GM18499 (cell line): ENCODE data around the gene SYVN1.

Experiments
- ATAC-seq: cut with Tn5 transposase; IDR thresholded peaks from one replicate; pipeline ENCODE4 v1.9.1; 2021; ENCODE audit warnings: moderate number of reproducible peaks; ENCODE audit not compliant: insufficient read depth, unreplicated experiment

SYVN1 gene

DNA sequence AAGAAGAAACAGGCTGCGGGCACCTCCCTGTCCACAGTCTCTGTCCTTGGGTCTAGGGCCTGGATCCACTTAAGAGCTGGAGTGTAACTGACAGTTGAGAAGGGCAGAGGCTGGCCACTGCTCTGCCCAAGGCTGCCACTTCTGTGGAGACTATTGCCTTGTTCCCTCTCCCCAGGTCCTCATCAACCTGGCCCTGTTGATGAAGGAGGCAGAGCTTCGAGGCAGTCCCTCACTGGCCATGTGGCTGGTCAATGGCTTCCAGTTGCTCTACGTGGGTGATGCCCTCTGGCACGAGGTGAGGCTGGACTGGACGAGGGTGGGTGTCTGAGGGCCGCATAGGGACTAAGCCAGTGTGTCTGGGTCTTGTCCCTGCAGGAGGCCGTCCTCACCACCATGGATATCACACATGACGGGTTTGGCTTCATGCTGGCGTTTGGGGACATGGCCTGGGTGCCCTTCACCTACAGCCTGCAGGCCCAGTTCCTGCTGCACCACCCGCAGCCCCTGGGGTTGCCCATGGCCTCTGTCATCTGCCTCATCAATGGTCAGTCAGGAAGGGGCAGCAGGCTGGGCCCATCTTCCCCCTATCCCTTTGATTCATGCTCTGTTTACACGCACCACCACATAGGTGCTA, 19.7 kb downstream of the SYVN1 start:
- ATAC-seq = no peak

DNA sequence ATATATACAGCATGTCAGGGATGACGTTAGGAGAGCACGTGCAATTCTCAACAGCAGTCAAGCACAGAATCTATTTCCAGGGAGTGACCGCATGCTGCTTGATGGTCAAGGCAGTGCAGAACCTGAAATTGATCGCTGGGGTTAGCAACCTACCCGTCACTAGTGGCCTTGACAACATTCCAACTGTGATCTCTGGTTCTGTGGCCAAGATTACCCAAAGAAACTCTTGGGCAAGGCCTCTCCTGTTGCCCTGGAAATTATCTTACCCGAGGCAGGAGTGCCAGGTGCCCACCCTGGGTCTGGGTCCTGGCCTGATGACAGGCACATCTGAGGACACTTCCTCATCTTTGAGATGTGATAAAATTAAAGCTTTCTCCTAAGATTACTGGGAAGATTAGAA, 20.5 kb downstream of the SYVN1 start:
- ATAC-seq = no peak

DNA sequence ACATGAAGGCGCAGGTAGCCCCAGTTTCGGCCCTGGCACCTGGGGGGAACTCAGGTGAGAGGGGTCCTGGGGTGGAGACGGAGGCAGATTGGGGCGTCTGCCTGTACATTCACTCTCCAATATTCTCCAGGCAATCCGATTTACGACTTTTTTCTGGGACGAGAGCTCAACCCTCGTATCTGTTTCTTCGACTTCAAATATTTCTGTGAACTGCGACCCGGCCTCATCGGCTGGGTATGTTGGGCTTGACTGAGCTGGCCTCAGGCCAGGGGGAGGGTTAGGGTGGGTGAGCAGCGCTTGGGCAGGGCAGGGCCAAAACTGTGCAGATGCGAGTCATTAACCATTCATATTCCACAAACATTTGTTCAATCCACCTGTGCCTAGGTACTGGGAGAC, 21.0 kb downstream of the SYVN1 start:
- ATAC-seq = no peak

DNA sequence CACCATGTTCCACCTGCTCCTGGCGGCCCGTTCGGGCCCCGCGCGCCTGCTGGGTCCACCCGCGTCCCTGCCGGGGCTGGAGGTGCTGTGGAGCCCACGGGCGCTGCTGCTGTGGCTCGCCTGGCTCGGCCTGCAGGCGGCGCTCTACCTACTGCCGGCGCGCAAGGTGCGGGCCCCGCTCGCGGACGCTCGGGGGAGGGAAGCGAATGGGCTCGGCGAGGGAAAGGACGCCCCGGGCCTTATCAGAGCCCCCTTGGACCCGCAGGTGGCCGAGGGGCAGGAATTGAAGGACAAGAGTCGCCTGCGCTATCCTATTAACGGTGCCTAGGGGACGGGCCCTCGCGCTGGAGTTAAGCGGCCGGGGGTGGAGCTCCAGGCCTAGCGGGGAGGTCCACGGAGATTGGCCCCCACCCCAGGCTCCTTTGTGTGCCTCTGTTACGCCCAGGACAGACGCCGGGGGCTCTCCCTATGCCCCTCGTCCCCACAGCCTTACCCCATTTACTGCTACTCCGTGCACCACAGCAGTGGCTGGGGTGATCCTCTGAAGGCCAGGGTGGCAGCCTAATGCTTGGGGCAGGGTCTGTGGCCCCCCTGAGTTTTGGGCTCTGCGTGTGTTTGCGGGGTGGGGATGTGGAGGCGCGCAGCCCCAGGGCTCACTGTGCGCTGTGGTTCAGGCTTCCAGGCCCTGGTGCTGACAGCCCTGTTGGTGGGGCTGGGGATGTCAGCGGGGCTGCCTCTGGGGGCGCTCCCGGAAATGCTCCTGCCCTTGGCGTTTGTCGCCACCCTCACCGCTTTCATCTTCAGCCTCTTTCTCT, 21.6 kb downstream of the SYVN1 start:
- ATAC-seq = no peak

DNA sequence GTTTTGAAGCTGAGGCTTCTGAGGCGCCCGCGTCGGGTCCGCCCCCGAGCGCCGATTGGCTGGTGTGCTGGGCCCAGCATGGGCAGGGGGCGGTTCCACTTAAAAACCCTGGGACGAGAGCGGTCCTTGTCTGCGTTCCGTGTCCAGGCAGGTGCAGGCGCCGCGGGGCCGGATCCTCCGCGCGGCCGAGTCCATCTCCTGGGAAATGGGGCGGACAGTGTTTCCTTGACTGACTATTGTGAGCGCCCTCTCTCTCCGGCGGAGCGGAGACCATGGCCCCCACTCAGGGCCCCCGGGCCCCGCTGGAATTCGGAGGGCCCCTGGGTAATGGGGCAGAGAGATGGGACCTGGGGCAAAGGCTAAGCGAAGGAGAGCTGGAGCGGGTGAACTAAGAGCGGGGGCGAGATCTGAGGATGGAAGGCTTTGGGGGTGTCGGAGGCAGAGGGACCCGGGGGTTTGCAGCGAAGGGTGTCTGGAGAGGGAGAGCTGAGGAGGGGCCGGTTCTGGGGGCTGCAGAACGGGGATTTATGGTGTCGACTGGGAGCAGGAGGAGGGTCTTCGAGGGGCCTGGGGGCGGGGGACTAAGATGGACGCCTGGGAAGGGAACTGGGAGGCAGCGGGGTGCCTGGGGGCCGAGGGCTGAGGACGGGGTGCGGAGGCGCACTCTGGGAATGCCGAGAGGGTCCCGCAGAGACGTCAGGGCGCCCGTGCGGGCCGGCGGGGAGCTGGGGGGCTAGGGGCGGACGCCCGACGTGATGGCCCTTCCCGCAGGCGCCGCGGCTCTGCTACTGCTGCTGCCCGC, 22.4 kb downstream of the SYVN1 start, which contains the start of gene TM7SF2:
TM7SF2 (plus strand) TSS at position 129 of the 802 bp plus-strand sequence; CDS start at position 273, 144 bp downstream.
- no peak for ATAC-seq

DNA sequence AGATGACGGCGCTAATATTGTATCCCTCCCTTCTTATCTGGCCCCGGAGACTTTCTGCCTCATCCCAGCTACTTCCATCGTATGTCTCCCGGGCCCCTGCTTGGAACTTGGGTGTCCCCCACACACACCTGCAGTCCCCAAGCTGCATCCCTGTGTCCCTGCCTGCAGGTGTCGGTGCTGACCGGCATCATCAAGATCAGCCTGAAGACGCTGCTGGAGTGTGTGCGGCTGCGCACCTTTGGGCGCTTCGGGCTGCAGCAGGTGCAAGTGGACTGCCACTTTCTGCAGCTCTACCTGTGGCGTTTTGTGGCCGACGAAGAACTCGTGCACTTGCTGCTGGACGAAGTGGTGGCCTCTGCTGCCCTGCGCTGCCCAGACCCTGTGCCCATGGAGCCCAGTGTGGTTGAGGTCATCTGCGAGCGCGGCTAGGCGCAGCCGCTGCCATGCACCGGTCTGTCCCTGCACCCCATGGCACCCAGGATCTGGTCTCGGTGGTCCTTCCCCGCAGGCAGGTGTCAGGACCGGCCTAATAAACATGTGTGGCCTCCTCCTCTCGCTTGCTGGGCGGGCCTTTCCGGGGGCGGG, 23.1 kb downstream of the SYVN1 start:
- ATAC-seq = no peak

DNA sequence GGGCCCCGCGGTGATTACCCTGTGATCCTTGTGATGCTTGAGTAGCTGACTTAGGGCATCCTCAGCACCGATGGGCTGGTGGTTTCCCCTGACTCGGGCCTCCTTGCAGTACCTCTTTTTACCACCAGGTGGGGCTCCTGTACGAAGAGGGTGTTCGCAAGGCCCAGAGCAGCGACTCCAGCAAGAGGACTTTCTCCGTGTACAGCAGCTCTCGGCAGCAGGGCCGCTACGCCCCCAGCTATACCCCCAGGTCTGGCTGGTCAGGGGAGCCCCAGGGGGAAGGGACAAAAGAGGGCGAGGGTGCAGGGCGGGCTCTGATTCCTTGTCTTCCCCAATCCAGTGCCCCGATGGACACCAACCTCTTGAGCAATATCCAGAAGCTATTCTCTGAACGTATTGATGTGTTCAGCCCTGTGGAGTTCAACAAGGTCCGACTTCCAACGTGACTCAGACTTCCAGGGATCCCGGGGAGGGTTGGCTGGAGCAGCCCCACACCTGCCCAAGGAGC, 23.9 kb downstream of the SYVN1 start:
- no peak for ATAC-seq

DNA sequence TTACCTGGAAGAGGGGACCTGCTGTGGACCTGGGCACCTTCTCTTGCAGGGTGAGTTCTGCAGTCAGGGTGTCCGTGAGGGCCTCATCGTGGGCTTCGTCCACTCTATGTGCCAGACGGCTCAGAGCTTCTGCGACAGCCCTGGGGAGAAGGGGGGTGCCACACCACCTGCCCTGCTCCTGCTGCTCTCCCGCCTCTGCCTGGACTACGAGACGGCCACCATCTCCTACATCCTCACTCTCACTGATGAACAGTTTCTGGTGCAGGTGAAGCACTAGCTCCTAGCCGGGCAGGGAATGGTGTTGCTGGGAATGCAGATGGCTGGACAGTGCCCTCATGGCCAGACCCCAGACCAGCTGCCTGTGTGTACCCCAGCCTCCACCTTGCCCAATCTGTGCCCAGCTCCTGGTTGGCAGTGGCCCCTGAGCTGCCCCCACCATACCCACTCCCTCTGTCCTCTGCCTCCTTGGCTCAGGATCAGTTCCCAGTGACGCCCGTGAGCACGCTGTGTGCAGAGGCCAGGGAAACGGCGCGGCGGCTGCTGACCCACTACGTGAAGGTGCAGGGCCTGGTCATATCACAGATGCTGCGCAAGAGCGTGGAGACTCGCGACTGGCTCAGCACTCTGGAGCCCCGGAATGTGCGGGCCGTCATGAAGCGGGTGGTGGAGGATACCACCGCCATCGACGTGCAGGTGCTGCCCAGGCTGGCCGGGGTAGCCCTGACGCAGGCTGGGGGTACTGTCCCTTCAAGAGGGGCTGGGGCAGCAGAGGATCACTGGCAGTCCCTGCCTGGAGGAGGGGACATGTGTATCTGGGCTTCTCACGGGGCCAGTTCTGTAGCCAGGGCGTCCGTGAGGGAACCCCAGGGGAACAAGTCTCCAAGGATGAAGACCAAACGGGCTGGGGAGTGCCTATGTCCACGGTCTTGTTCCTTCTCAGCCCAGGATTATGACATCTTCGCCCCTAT, 24.8 kb downstream of the SYVN1 start:
- ATAC-seq = no peak

DNA sequence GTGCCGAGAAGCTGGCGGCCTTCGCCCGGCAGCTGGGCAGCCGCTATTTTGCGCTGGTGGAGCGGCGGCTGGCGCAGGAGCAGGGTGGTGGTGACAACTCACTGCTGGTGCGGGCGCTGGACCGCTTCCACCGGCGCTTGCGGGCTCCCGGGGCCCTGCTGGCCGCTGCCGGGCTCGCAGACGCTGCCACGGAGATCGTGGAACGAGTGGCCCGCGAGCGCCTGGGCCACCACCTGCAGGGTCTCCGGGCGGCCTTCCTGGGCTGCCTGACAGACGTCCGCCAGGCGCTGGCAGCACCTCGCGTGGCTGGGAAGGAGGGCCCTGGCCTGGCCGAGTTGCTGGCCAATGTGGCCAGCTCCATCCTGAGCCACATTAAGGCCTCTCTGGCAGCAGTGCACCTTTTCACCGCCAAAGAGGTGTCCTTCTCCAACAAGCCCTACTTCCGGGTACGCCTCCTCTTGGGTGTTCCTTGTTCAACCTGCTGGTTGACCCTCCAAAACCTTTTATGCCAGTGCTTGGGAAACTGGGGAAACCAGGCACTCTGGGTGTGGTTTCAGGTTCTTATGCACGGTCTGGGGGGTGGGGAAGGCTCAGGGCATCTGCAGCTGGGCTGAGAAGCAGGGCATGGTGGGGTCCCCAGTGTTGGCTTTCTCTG, 25.7 kb downstream of the SYVN1 start:
- ATAC-seq = no peak

DNA sequence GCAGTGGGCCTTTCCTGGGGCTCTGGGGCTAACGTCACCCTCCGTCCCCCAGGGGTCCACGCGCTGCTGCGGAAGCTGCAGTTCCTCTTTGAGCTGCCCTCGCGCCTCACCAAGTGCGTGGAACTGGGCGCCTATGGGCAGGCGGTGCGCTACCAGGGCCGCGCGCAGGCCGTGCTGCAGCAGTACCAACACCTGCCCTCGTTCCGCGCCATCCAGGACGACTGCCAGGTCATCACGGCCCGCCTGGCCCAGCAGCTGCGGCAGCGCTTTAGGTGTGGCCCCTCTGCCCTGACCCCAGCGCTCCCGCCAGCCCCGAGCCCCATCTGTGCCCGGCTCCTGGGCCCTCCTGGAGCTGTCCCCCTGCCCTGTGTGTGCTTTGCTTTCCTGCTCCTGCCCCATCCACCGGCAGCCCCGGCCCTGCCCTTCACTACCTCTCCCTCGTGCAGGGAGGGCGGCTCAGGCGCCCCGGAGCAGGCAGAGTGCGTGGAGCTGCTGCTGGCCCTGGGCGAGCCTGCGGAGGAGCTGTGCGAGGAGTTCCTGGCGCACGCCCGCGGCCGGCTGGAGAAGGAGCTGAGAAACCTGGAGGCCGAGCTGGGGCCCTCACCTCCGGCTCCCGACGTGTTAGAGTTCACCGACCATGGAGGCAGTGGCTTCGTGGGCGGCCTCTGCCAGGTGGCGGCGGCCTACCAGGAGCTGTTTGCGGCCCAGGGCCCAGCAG, 26.4 kb downstream of the SYVN1 start:
- ATAC-seq = no peak

DNA sequence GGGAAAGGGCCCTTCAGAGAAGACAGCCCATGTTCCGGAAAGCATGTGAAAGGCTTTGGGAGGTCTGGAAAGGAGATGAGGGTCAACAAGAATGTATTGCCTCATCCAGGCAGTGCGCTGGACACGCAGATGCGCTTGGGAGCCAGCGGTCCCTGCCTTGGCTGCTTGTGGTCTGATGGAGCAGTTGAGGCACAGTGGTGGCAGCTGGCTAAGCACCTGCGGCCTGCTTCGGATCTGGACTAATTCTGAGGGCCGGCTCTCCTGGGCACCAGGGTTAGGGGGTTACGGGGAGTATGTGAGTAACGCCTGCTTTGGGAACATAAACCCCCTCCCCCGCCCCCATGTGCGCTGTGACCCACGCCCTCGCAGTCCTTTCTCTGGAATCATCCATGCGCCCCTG, 27.2 kb downstream of the SYVN1 start:
- ATAC-seq = no peak

DNA sequence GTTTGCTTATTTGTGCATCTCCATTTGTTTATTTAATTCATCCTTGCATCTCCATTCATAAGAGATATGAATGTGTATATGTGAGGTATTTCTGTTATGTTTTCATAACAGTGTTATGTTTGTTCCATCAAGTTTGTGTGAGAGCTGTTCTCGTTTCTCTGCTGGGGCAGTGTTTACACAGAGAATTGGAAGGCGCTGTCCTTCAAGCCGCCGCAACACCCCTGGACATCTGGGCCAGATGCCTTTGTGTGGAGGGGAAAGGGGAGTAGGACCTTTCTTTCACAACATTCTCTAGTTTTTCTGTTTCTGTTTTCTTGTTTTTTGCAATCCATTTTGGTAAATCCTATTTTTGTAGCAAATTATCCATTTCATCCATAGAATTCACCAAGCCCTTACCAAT, 29.7 kb downstream of the SYVN1 start:
- ATAC-seq = no peak

DNA sequence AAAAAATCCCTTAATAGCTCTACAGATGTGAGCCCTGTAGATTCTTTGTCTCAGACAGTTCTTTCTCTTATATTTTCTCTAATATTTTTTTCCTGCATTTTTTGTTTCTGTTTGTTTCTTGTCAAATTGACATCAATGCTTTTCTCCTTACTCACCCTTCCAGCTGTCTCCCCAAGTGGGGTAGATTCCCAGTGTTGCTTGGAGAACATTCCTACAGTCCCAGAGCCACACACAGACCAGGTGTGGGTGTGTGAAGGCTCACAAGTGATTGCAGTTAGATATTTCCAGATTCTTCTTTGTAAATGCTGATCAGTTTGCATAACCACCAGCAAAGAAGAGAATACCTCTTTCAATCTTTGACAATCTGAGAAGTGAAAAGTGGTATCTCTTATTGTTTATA, 30.8 kb downstream of the SYVN1 start:
- ATAC-seq = no peak

DNA sequence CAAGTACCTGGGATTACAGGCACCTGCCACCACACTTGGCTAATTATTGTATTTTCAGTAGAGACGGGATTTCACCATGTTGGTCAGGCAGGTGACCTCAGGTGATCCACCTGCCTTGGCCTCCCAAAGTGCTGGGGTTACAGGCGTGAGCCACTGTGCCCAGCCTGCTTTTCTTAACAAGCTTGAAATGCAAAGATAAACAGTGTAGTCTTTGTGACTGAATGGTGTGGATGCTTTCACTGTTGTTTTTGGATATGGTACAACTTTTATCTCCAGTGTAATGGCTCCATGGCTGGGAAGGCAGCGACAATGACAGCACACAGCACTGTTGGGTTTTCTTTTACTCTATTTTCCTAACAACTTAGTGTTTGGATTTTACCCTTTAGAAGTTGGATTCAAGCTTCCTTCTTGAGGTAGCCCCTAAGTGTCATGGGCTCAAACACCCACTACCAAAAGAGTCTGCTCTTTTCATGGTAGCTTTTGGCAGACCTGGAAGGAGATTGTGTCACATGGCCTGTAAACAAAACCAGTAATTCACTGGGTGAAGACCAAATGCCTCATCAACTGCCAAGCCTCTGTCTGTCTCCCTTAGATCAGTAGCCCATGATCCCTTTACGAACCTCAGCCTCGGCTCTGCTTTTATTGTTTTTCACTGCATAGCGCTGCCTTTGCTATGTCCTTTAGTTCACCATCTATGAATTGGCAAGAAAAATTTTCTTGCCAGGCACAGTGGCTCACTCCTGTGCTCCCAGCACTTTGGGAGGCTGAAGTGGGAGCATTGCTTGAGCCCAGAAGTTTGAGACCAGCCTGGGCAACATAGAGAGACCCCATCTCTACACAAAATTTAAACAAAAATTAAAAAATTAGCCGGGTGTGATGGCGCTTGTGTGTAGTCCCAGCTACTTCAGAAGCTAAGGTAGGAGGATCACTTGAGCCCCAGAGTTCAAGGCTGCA, 31.9 kb downstream of the SYVN1 start:
- no peak for ATAC-seq

DNA sequence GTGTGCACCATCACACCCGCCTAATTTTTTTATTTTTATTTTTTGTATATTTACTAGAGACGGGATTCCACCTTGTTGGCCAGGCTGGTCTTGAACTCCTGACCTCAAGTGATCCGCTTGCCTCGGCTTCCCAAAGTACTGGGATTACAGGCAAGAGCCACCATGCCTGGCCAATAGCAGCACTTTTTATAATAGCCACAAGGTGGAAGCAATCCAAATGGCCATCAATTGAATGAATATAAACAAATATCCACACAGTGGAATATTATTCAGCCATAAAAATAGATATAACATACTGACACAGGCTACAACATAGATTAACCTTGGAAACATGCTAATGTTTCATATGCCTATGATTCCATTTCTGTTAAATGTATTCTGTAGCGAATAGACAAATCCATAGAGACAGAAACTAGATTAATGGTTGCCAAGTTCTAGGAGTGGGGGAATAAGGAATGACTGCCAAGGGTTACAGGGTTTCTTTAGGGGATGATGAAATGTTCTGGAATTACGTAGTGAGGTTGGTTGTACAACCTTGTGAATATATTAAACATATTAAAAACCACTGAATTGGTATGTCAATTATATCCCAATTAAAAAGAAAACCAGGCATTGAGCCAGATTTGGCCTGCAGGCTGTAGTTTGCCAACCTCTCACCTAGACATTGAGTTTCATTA, 33.5 kb downstream of the SYVN1 start:
- ATAC-seq = no peak

DNA sequence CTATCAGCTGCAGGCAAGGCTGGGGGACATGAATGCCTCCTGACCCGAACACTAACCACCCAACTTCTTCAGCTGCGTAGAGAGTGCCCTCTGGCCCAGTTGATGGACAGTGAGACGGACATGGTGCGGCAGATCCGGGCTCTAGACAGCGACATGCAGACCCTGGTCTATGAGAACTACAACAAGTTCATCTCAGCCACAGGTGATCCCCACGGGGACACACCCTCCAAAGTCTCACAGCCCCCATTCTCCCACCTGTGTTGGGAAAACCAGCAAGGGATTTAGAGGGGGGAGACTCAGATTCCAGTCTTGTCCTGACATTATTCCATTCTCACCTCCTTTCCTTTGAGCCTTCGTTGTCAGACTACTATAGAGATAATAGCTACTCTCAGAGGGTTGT, 37.4 kb downstream of the SYVN1 start:
- no peak for ATAC-seq
